Stimulated activated naive CD8-positive, alpha-beta T cell treated with anti-CD3 and anti-CD28 coated beads, Interleukin-15, Interleukin-2, amounts not matched to agents 100 U/mL and 50 U/mL, for 24 hours (primary cell): ENCODE measurements around the gene ADGRD1.

Source experiments
- ATAC-seq: fragments of 150-1000 bp; cut with Tn5 transposase; one replicate; pipeline ENCODE4 v1.10.0; 2021
- DNase-seq: peaks from one replicate; pipeline ENCODE4 v3.0.0; 2021

ADGRD1 gene

GRCh38 chr12:131091976-131092691 is 138.4 kb downstream of the ADGRD1 start:
- no peak for DNase-seq
- no peak for ATAC-seq

GRCh38 chr12:131092901-131093603 is 139.3 kb downstream of the ADGRD1 start:
- ATAC-seq (peak; percentile 83), DNase-seq (peak; percentile 54)

GRCh38 chr12:131093604-131093955 is 139.9 kb downstream of the ADGRD1 start:
- DNase-seq (no peak), ATAC-seq (no peak)

- ATAC-seq = no peak
- no peak for DNase-seq
Observed at GRCh38 chr12:131093971-131094830, 140.5 kb downstream of the ADGRD1 start.

- DNase-seq = no peak
- ATAC-seq = no peak
Observed at GRCh38 chr12:131094831-131095805, 141.4 kb downstream of the ADGRD1 start.

- DNase-seq (no peak), ATAC-seq (no peak)
Observed at GRCh38 chr12:131095826-131096680, 142.3 kb downstream of the ADGRD1 start.

- no peak for ATAC-seq
- no peak for DNase-seq
Observed at GRCh38 chr12:131096681-131097181, 143.0 kb downstream of the ADGRD1 start.

GRCh38 chr12:131097202-131098177 is 143.8 kb downstream of the ADGRD1 start:
- ATAC-seq = no peak
- no peak for DNase-seq

GRCh38 chr12:131098178-131098981 is 144.7 kb downstream of the ADGRD1 start:
- ATAC-seq = no peak
- no peak for DNase-seq

GRCh38 chr12:131100031-131100674 is 146.4 kb downstream of the ADGRD1 start:
- ATAC-seq = no peak

GRCh38 chr12:131101006-131101405 is 147.3 kb downstream of the ADGRD1 start:
- no peak for DNase-seq
- ATAC-seq = no peak

More at GRCh38 chr12:131100031-131100674, 146.4 kb downstream of the ADGRD1 start:
- DNase-seq = no peak

GRCh38 chr12:131101703-131102492 is 148.2 kb downstream of the ADGRD1 start:
- DNase-seq (no peak), ATAC-seq (no peak)

- ATAC-seq = no peak
- no peak for DNase-seq
Observed at GRCh38 chr12:131102493-131102931, 148.8 kb downstream of the ADGRD1 start.

- DNase-seq (no peak), ATAC-seq (no peak)
Observed at GRCh38 chr12:131102991-131103668, 149.4 kb downstream of the ADGRD1 start.

GRCh38 chr12:131103669-131104462 is 150.2 kb downstream of the ADGRD1 start:
- DNase-seq (no peak), ATAC-seq (no peak)
